ENCODE measurements around the gene ADAM10. TPM values are rescaled to one million over a fixed set of nuclear protein-coding genes. Genes with fewer than 3 reads are reported as not detected.
A peak's percentile ranks its signal among the peaks of the same experiment; 100 is the strongest.
"Not testable (repeated sequence)": the region's sequence is repeated elsewhere in the genome, so short reads cannot be mapped to it uniquely, and the experiment has no call there.

Gene ADAM10
- polyA plus RNA-seq, 10 donors, result 71.7 to 109 (median 85.8) TPM

- not testable (repeated sequence) for DNase-seq
These were observed 129.2 kb downstream of the ADAM10 start for GRCh38 chr15:58620268-58620667.

- no peak for DNase-seq
These were observed 133.3 kb downstream of the ADAM10 start for GRCh38 chr15:58616171-58616570.

- no peak for DNase-seq
These were observed 137.5 kb downstream of the ADAM10 start for GRCh38 chr15:58611731-58612676.

- no peak for DNase-seq
These were observed 140.8 kb downstream of the ADAM10 start for GRCh38 chr15:58608711-58609110.

- DNase-seq, result peak in 1 of 3 donors; percentile 17
These were observed 141.3 kb downstream of the ADAM10 start for GRCh38 chr15:58608129-58608590.

GRCh38 chr15:58606577-58607080 lies 142.9 kb downstream of the ADAM10 start:
- no peak for DNase-seq

- no peak for DNase-seq
These were observed 143.5 kb downstream of the ADAM10 start for GRCh38 chr15:58605931-58606530.

- DNase-seq, result no peak
These were observed 145.0 kb downstream of the ADAM10 start for GRCh38 chr15:58604455-58604923.

- DNase-seq, result not testable (repeated sequence)
These were observed 145.6 kb downstream of the ADAM10 start for GRCh38 chr15:58603927-58604326.

GRCh38 chr15:58602823-58603222 lies 146.7 kb downstream of the ADAM10 start:
- no peak for DNase-seq

GRCh38 chr15:58598829-58599210 lies 150.7 kb downstream of the ADAM10 start:
- DNase-seq, result no peak

GRCh38 chr15:58597943-58598828 lies 151.3 kb downstream of the ADAM10 start:
- DNase-seq, result no peak

- no peak for DNase-seq
These were observed 153.8 kb downstream of the ADAM10 start for GRCh38 chr15:58595516-58596263.

- no peak for DNase-seq
These were observed 154.6 kb downstream of the ADAM10 start for GRCh38 chr15:58594898-58595297.

GRCh38 chr15:58593870-58594269 lies 155.6 kb downstream of the ADAM10 start:
- DNase-seq, result no peak

GRCh38 chr15:58590926-58591325 lies 158.6 kb downstream of the ADAM10 start:
- no peak for DNase-seq

- DNase-seq, result no peak
These were observed 159.3 kb downstream of the ADAM10 start for GRCh38 chr15:58590236-58590635.

- DNase-seq, result no peak
These were observed 160.5 kb downstream of the ADAM10 start for GRCh38 chr15:58589047-58589446.

GRCh38 chr15:58588096-58588495 lies 161.4 kb downstream of the ADAM10 start:
- DNase-seq, result no peak

GRCh38 chr15:58587486-58587885 lies 162.0 kb downstream of the ADAM10 start:
- DNase-seq, result no peak
